Fibroblast of peridontal ligament (primary cell): ENCODE measurements around the gene THBD.
"Not testable (repeated sequence)": the region's sequence is repeated elsewhere in the genome, so short reads cannot be mapped to it uniquely, and the experiment has no call there.

Experiments used
- DNase-seq: peaks from one replicate; pipeline ENCODE4 v3.0.0-alpha.2; 2010; ENCODE audit errors: extremely low read depth

The THBD gene

DNA sequence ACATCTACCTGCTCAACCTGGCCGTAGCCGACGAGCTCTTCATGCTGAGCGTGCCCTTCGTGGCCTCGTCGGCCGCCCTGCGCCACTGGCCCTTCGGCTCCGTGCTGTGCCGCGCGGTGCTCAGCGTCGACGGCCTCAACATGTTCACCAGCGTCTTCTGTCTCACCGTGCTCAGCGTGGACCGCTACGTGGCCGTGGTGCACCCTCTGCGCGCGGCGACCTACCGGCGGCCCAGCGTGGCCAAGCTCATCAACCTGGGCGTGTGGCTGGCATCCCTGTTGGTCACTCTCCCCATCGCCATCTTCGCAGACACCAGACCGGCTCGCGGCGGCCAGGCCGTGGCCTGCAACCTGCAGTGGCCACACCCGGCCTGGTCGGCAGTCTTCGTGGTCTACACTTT lies 13.7 kb downstream of the THBD start:
- no peak for DNase-seq

DNA sequence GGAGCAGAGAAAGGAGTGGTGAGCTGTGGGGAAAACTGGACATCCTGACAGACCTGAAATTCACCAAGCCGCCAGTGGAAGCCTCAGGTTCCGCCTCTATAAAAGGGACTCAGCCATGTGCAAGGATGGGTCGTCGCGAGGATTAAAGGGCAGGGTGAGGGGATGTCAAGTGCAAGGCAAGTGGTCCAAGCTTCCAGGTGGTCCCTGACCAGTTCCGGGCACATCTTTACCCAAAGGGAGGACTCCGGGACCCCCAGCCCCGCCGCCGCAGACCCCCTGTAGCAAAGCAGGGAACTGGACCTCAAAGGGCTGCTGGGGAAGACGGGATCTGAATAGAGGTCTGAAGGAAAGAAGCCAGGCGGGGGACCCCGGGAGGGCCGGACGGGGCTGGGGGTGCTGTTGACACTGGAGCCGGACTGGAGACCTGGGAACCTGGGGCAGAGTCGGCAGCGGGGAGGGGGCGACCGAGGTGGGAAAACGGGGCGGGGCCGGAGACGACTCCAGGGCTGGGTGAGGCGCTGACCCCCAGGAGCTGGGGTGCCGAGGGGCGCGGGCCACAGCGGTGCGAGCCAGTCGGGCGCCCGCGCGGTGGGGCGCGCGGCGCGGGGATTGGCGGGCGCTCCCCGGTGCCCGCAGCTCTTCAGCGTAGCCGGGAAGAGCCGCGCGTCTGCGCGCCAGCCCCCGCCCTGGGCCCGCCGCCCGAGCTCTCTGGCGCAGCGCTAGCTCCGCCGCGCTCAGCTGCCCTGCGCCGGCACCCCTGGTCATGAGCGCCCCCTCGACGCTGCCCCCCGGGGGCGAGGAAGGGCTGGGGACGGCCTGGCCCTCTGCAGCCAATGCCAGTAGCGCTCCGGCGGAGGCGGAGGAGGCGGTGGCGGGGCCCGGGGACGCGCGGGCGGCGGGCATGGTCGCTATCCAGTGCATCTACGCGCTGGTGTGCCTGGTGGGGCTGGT lies 14.5 kb downstream of the THBD start, which contains the start of gene SSTR4:
Gene SSTR4 (plus strand): TSS at position 592 of the 951 bp plus-strand sequence. CDS start 172 bp downstream, at position 764.
- DNase-seq = no peak

DNA sequence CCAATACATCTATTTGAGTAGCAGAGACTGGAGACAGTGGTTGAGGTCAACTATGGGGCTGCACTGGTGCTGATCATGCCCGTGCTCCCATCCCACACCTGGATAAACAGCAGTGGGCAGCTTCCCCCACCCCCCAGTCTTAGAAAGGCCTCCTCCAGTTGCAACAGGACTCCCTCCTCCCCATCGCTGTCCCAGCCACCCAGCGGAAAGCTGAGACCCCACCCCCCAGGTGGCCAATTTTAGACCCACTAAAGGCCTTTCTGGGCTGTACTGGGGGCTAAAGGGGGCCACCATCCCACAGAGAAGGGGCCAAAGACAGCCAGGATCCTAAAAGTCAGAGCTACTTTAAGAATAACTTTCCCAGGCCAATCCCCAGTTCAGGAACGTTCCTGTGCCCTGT lies 15.6 kb downstream of the THBD start:
- no peak for DNase-seq

- no peak for DNase-seq
Observed at GRCh38 chr20:23032750-23033078, 16.8 kb downstream of the THBD start.

- no peak for DNase-seq
Observed at GRCh38 chr20:23032056-23032749, 17.3 kb downstream of the THBD start.

DNA sequence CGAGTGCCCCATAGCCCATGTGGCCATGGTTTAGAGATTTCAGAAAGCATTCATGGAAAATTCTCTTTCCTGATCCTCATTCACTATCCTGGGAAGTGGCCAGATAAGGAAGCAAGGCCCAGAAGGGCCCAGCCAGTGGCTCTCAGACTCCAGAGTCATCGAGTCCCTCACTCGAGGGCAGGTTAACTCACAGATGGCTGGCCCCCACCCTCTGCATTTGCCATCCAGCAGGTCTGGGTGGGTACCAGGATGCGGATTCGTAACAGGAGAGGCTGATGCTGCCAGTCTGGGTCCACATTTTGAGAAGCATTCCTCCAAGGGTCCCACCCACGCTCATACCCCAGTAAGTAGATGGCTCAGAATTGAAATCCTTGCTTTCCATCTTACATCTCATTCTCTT lies 18.1 kb downstream of the THBD start:
- no peak for DNase-seq

- no peak for DNase-seq
Observed at GRCh38 chr20:23029324-23029723, 20.1 kb downstream of the THBD start.

DNA sequence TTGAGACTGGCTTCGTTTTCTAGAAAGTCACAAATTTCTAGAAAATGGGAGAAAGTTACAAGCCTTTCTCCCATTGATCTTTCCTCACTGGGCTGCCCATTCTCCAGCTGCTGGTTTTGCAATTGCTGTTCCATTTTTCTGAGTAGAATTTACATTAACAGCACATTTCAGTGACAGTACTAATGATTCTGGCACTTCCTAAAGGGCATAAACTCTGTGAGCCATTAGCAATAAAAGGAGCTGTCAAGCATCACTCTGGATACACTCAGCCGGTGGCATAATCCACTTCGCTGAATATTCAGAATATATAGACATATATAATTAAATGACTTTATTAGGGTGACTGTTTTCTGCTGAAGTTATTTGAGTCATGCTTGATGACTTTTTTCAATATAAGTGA lies 21.1 kb downstream of the THBD start:
- DNase-seq = no peak

GRCh38 chr20:23027721-23028120 lies 21.8 kb downstream of the THBD start:
- no peak for DNase-seq

GRCh38 chr20:23025503-23025902 lies 24.0 kb downstream of the THBD start:
- DNase-seq = not testable (repeated sequence)

DNA sequence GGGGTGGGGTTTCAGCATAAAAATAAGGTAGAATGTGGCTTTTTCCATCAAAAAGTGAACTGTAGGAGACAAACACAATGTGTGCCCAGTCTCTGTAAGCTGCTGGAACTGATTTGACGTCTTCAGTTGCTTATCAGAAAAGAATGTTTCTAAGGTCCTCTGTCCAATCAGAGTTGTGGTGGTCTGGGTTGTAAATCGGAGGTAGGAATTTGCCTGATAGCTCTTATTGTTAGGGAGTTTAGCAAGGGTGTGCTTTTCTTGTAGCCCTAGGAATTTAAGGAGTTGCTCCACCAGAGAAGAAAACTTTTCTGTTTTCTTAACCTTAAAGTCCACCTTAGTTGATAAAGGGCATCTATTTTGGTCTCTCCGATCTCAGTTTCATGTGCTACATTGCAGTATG lies 24.8 kb downstream of the THBD start:
- no peak for DNase-seq

GRCh38 chr20:23023621-23024177 lies 25.8 kb downstream of the THBD start:
- no peak for DNase-seq

- DNase-seq = no peak
Observed at GRCh38 chr20:23022849-23023248, 26.6 kb downstream of the THBD start.

DNA sequence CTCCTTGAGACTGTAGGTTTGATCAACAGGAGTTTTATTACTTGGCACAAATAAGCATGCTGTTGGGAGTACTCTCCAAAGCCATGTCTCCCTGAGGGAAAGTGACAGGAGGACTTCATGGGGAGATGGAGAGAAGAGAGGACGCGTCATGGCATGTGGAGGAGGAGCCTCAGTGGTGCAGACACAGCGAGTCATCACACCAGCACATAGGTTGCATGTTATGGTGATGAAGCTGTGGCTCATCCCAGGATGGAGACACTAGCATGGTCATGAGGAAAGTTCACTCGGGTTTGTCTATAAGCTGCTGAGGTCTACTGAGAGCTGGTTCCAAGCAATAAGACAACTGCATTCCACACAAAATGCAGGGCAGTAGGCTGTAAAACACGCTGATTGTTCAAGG lies 27.5 kb downstream of the THBD start:
- DNase-seq = no peak

DNA sequence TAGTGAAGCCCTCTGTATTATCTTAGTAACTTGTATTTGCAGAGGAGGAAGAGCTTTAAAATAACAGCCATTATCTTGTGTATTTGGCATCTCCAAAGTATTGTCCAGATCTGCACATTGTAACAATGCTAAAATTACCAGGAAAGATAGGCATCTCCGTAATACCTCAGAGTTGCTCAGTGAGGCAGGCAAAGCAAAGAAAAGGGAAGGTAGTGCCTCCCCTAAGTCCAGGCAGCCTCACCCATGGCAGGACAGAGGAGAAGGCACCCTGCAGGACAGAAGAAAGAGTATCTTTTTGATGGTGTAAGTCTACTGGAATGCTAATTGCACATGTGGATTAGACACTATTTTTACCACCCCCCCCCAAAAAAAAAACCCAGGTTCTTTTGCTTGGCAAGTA lies 27.9 kb downstream of the THBD start:
- no peak for DNase-seq

DNA sequence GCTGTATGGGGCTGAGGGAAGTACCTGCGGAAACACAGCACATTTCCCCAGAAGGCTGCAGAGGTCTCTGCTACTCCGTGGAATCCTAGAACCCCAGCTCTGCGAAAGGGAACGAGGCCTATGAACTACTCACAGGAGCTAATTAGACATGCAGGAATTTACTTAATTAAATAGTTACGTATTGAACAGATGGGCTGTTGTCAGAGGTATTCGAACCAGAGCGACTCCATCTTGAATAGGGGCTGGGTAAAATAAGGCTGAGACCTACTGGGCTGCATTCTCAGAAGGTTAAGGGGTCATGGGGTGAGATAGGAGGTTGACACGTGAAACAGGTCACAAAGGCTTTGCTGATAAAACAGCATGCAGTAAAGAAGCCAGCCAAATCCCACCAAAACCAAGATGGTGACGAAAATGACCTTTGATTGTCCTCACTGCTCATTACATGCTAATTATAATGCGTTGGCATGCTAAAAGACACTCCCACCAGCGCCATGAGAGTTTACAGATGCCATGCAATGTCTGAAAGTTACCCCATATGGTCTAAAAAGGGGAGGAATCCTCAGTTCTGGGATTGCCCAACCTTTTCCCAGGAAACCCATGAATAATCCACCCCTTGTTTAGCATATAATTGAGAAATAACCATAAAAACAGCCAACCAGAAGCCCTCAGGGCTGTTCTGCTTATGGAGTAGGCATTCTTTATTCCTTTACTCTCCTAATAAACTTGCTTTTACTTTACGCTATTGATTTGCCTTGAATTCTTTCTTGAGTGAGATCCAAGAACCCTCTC lies 29.0 kb downstream of the THBD start:
- no peak for DNase-seq

DNA sequence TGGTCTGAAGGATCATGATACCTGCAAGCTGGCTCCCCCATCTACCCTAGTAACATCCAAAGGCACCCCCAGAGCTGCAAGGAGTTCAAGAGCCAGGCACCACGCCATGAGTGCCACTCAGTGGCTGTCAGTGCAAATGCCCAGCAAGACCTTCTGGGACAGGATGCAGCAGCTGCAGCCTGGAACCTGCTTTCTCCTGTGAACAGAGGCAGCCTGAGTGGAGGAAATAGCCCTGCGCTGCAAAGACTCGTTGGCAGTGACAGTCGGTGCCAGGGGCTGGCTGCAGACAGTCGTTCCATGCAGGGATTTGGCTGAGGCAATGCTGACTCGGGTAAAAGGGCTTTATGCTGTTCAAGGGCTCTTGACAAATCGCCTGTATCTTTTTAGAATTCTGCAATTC lies 30.1 kb downstream of the THBD start:
- no peak for DNase-seq

- DNase-seq = no peak
Observed at GRCh38 chr20:23018941-23019340, 30.5 kb downstream of the THBD start.

GRCh38 chr20:23018432-23018831 lies 31.0 kb downstream of the THBD start:
- DNase-seq = no peak

DNA sequence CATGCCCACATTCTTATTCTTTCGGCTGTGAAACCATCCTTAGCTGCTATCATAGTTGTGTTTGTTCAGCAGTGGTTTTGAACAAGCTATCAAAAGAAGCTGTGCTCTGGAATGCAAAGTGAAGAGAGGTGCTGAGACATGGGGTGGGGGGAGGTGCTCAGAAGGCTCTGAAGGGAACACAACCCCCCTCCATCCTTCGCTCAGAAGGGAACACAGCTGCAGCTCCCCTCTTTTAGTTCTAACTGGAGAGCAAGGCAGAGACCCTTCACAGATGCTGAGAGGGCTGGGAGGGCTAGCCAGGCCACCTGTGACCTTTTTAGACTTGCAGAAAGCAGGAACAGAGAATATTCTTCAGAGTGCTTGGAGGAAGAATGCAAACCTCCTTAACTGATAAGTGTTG lies 32.0 kb downstream of the THBD start:
- no peak for DNase-seq

GRCh38 chr20:23013429-23013828 lies 36.0 kb downstream of the THBD start:
- no peak for DNase-seq
